Liver (tissue), 9 donors: ENCODE measurements around the gene RETSAT. TPM values are rescaled to one million over a fixed set of nuclear protein-coding genes. Genes with fewer than 3 reads are reported as not detected.

Experiments used
- DNase-seq: peaks from one replicate; pipeline ENCODE4 v3.0.0-alpha.2; 2017; ENCODE audit warnings: low spot score
- H3K27ac ChIP-seq, 2 donors: one replicate each; pipeline ENCODE4 v1.7.0; 2013; ENCODE audit warnings: inconsistent platforms in 2 of 2, low read length in 2 of 2, control low read depth in 1 of 2, low read depth in 1 of 2, mild to moderate bottlenecking in 1 of 2
- H3K27me3 ChIP-seq, 4 donors: one replicate each; pipeline versions ENCODE4 v1.6.1 to v1.7.0; 2013; ENCODE audit warnings: low read length in 3 of 4, inconsistent platforms in 1 of 4, mild to moderate bottlenecking in 1 of 4, moderate library complexity in 1 of 4; ENCODE audit not compliant: control insufficient read depth in 4 of 4, insufficient read depth in 4 of 4
- H3K36me3 ChIP-seq, 4 donors: one replicate each; pipeline versions ENCODE4 v1.6.1 to v1.7.0; 2013; ENCODE audit warnings: low read length in 3 of 4, mild to moderate bottlenecking in 3 of 4, low read depth in 1 of 4, moderate library complexity in 1 of 4; ENCODE audit not compliant: control insufficient read depth in 4 of 4, insufficient read depth in 3 of 4
- H3K4me1 ChIP-seq, 4 donors: one replicate each; pipeline versions ENCODE4 v1.6.1 to v1.7.0; 2013; ENCODE audit warnings: low read length in 3 of 4, mild to moderate bottlenecking in 3 of 4, moderate library complexity in 1 of 4; ENCODE audit not compliant: control insufficient read depth in 4 of 4, insufficient read depth in 4 of 4
- H3K4me3 ChIP-seq, 3 donors: one replicate each; pipeline versions ENCODE4 v1.6.1 to v1.7.0; 2013; ENCODE audit warnings: low read length in 3 of 3, control low read depth in 1 of 3, low read depth in 1 of 3, mild to moderate bottlenecking in 1 of 3
- H3K9ac ChIP-seq, 2 donors: one replicate each; pipeline ENCODE4 v1.7.0; 2013; ENCODE audit warnings: low read length in 2 of 2, mild to moderate bottlenecking in 2 of 2, moderate library complexity in 2 of 2, control low read depth in 1 of 2, low read depth in 1 of 2
- H3K9me3 ChIP-seq, 4 donors: one replicate each; pipeline versions ENCODE4 v1.6.1 to v1.7.0; 2013; ENCODE audit warnings: low read length in 3 of 4; ENCODE audit not compliant: control insufficient read depth in 4 of 4
- EGR1 ChIP-seq, 2 donors: IDR thresholded peaks; 2 replicates each; pipeline ENCODE4 v1.6.1; 2016 to 2018; ENCODE audit warnings: antibody characterized with exemption in 2 of 2, low read depth in 2 of 2
- FOXA1 ChIP-seq: IDR thresholded peaks from 2 replicates; pipeline ENCODE4 v1.6.1; 2016; ENCODE audit warnings: antibody characterized with exemption
- FOXA2 ChIP-seq: IDR thresholded peaks from 2 replicates; pipeline ENCODE4 v1.6.1; 2016; ENCODE audit warnings: antibody characterized with exemption
- GABPA ChIP-seq, 2 donors: IDR thresholded peaks in 1 of 2; conservative IDR thresholded peaks in 1 of 2; 2 replicates each; pipeline ENCODE4 v1.6.1; 2016; ENCODE audit warnings: antibody characterized with exemption in 2 of 2, mild to moderate bottlenecking in 1 of 2, moderate library complexity in 1 of 2
- HNF4A ChIP-seq, 2 donors: conservative IDR thresholded peaks; 2 replicates each; pipeline ENCODE4 v1.6.1; 2016; ENCODE audit warnings: antibody characterized with exemption in 2 of 2, mild to moderate bottlenecking in 2 of 2
- HNF4G ChIP-seq: IDR thresholded peaks from 2 replicates; pipeline ENCODE4 v1.6.1; 2016; ENCODE audit warnings: antibody characterized with exemption
- JUND ChIP-seq, 2 donors: IDR thresholded peaks; 2 replicates each; pipeline ENCODE4 v1.6.1; 2016; ENCODE audit warnings: antibody characterized with exemption in 2 of 2
- NR2F2 ChIP-seq: IDR thresholded peaks from 2 replicates; pipeline ENCODE4 v1.6.1; 2016; ENCODE audit warnings: antibody characterized with exemption
- RAD21 ChIP-seq, 2 donors: IDR thresholded peaks; 2 replicates each; pipeline ENCODE4 v1.6.1; 2016; ENCODE audit warnings: antibody characterized with exemption in 2 of 2, mild to moderate bottlenecking in 2 of 2
- RXRA ChIP-seq, 2 donors: IDR thresholded peaks; 2 replicates each; pipeline ENCODE4 v1.6.1; 2017 to 2018; ENCODE audit warnings: antibody characterized with exemption in 2 of 2, mild to moderate bottlenecking in 1 of 2
- SP1 ChIP-seq: IDR thresholded peaks from 2 replicates; pipeline ENCODE4 v1.6.1; 2018; ENCODE audit warnings: antibody characterized with exemption, mild to moderate bottlenecking
- TAF1 ChIP-seq: conservative IDR thresholded peaks from 2 replicates; pipeline ENCODE4 v1.6.1; 2016; ENCODE audit warnings: antibody characterized with exemption, mild to moderate bottlenecking
- YY1 ChIP-seq: IDR thresholded peaks from 2 replicates; pipeline ENCODE4 v1.6.1; 2016; ENCODE audit warnings: antibody characterized with exemption, mild to moderate bottlenecking
- WGBS: extraction: QIAGEN DNeasy Blood & Tissue Kit; methylation state at CpG from one replicate; pipeline ENCODE4 v1.1.7; 2013; 5-methylcytosine and 5-hydroxymethylcytosine counted together
- polyA plus RNA-seq, 2 donors: library from polyadenylated mRNA; stranded (reverse) in 1 of 2; unstranded in 1 of 2; fragments of 200-250 nt in 1 of 2; fragments of >200 nt in 1 of 2; fragmentation: Nextera tagmentation in 1 of 2; extraction: Ambion mirVana in 1 of 2; gene quantifications; one replicate each; pipeline versions ENCODE4 v1.2.1 to v1.2.3, GENCODE V29; 2013 to 2015
- total RNA-seq, 2 donors: library from RNA; depleted of rRNA; stranded (reverse); fragments of >200 nt; gene quantifications; one replicate each; pipeline ENCODE4 v1.2.3, GENCODE V29; 2014
- TF ChIP-seq, protein P1 (sequence below): IDR thresholded peaks from 2 replicates; pipeline ENCODE4 v1.6.1; 2016; ENCODE audit warnings: antibody characterized with exemption
- TF ChIP-seq, protein P2 (sequence below): IDR thresholded peaks from 2 replicates; pipeline ENCODE4 v1.6.1; 2016; ENCODE audit warnings: antibody characterized with exemption
- TF ChIP-seq, protein P3 (sequence below): fragments of 150-350 bp; IDR thresholded peaks from 2 replicates; pipeline ENCODE4 v1.5.1; 2017; ENCODE audit warnings: improper control_type of control experiment, low read depth, low read length; ENCODE audit not compliant: missing input control
- TF ChIP-seq, protein P4 (sequence below): IDR thresholded peaks from 2 replicates; pipeline ENCODE4 v1.6.1; 2016; ENCODE audit warnings: antibody characterized with exemption, mild to moderate bottlenecking
- TF ChIP-seq, protein P5 (sequence below): IDR thresholded peaks from 2 replicates; pipeline ENCODE4 v1.6.1; 2016; ENCODE audit warnings: antibody characterized with exemption
- donor health status: healthy.
- donor health status: healthy.
- donor health status: healthy.
- donor health status: healthy.
- donor health status: healthy.

RETSAT gene
- total and polyA plus RNA-seq, 4 donors, result 22.8 to 101 (median 70.7) TPM

DNA sequence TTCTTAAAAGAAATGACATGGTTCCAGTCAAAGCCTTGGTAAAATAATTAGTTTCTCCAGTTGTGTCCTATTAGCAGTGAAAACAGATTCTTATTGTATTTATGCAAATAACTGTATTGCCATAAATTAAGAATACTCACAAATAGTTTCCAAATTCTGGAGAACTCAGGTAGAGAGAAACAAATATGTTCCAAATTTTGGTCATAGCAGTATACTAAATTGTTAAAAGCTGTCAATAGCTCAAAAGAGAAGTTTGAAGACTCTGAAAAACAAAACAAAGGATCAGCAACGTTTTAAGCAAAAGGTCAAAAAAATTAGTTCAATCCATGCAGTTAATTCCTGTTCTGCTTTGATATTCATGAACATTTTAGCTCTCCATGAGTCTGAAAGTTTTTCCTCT, 25.7 kb upstream of the RETSAT start:
- Histone ChIP-seq H3K27ac (no peak overlapping the region), H3K27me3 (no peaks in the 10 kb centered on the region), H3K36me3 (peaks cover 5 to 28% (median 9%) of the 10 kb centered on the region in 4 donors), H3K9me3 (no peaks in the 10 kb centered on the region), H3K4me1 (no peaks in the 10 kb centered on the region), H3K9ac (no peak overlapping the region), H3K4me3 (no peak overlapping the region)
- 84% methylated on average over 1 of the region's 1 CpG for WGBS
- TF ChIP-seq FOXA2, result no peak
- TF ChIP-seq, protein P1, sequence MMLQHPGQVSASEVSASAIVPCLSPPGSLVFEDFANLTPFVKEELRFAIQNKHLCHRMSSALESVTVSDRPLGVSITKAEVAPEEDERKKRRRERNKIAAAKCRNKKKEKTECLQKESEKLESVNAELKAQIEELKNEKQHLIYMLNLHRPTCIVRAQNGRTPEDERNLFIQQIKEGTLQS, result no peak
- TF ChIP-seq JUND (IDR thresholded peaks at IDR 0.05), result no peak
- TF ChIP-seq, protein P2, sequence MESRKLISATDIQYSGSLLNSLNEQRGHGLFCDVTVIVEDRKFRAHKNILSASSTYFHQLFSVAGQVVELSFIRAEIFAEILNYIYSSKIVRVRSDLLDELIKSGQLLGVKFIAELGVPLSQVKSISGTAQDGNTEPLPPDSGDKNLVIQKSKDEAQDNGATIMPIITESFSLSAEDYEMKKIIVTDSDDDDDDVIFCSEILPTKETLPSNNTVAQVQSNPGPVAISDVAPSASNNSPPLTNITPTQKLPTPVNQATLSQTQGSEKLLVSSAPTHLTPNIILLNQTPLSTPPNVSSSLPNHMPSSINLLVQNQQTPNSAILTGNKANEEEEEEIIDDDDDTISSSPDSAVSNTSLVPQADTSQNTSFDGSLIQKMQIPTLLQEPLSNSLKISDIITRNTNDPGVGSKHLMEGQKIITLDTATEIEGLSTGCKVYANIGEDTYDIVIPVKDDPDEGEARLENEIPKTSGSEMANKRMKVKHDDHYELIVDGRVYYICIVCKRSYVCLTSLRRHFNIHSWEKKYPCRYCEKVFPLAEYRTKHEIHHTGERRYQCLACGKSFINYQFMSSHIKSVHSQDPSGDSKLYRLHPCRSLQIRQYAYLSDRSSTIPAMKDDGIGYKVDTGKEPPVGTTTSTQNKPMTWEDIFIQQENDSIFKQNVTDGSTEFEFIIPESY, result no peak
- TF ChIP-seq FOXA1, result no peak
- no peak for DNase-seq

DNA sequence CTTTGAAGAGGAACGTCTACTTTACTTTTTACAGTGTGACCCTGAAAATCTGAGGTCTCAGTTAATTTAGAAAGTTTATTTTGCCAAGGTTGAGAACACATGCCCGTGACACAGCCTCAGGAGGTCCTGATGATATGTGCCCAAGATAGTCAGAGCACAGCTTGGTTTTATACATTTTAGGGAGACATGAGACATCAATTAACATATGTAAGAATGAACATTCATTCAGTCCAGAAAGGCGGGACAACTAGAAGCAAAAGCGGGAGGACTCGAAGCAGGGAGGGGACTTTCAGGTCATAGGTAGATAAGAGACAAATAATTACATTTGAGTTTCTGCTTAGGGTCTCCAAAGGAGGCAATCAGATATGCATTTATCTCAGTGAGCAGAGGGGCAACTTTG, 23.9 kb upstream of the RETSAT start:
- Histone ChIP-seq H3K27me3 (no peaks in the 10 kb centered on the region), H3K36me3 (peaks cover 0 to 23% (median 9%) of the 10 kb centered on the region in 4 donors)
- WGBS, result 96% methylated on average over 5 of the region's 5 CpGs

More for the DNA sequence above, 23.9 kb upstream of the RETSAT start:
- Histone ChIP-seq H3K4me3 (no peak overlapping the region), H3K9me3 (no peaks in the 10 kb centered on the region), H3K9ac (no peak overlapping the region), H3K27ac (no peak overlapping the region), H3K4me1 (no peaks in the 10 kb centered on the region)
- no peak for DNase-seq
- TF ChIP-seq NR2F2 (no peak), FOXA2 (no peak), GABPA (IDR thresholded peaks at IDR 0.05 in 1 of 2, conservative IDR thresholded peaks at IDR 0.05 in 1 of 2) (no peak), JUND (IDR thresholded peaks at IDR 0.05) (no peak), HNF4A (conservative IDR thresholded peaks at IDR 0.05) (no peak), RXRA (IDR thresholded peaks at IDR 0.05) (no peak), HNF4G (no peak), YY1 (no peak), FOXA1 (no peak), TAF1 (no peak), EGR1 (IDR thresholded peaks at IDR 0.05; ENCODE audit: low read depth in 2 of 2) (no peak), SP1 (no peak), RAD21 (IDR thresholded peaks at IDR 0.05) (no peak)
- TF ChIP-seq, protein P2, result no peak
- TF ChIP-seq, protein P3, sequence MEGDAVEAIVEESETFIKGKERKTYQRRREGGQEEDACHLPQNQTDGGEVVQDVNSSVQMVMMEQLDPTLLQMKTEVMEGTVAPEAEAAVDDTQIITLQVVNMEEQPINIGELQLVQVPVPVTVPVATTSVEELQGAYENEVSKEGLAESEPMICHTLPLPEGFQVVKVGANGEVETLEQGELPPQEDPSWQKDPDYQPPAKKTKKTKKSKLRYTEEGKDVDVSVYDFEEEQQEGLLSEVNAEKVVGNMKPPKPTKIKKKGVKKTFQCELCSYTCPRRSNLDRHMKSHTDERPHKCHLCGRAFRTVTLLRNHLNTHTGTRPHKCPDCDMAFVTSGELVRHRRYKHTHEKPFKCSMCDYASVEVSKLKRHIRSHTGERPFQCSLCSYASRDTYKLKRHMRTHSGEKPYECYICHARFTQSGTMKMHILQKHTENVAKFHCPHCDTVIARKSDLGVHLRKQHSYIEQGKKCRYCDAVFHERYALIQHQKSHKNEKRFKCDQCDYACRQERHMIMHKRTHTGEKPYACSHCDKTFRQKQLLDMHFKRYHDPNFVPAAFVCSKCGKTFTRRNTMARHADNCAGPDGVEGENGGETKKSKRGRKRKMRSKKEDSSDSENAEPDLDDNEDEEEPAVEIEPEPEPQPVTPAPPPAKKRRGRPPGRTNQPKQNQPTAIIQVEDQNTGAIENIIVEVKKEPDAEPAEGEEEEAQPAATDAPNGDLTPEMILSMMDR, result no peak
- TF ChIP-seq, protein P4, sequence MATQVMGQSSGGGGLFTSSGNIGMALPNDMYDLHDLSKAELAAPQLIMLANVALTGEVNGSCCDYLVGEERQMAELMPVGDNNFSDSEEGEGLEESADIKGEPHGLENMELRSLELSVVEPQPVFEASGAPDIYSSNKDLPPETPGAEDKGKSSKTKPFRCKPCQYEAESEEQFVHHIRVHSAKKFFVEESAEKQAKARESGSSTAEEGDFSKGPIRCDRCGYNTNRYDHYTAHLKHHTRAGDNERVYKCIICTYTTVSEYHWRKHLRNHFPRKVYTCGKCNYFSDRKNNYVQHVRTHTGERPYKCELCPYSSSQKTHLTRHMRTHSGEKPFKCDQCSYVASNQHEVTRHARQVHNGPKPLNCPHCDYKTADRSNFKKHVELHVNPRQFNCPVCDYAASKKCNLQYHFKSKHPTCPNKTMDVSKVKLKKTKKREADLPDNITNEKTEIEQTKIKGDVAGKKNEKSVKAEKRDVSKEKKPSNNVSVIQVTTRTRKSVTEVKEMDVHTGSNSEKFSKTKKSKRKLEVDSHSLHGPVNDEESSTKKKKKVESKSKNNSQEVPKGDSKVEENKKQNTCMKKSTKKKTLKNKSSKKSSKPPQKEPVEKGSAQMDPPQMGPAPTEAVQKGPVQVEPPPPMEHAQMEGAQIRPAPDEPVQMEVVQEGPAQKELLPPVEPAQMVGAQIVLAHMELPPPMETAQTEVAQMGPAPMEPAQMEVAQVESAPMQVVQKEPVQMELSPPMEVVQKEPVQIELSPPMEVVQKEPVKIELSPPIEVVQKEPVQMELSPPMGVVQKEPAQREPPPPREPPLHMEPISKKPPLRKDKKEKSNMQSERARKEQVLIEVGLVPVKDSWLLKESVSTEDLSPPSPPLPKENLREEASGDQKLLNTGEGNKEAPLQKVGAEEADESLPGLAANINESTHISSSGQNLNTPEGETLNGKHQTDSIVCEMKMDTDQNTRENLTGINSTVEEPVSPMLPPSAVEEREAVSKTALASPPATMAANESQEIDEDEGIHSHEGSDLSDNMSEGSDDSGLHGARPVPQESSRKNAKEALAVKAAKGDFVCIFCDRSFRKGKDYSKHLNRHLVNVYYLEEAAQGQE, result no peak
- TF ChIP-seq, protein P5, sequence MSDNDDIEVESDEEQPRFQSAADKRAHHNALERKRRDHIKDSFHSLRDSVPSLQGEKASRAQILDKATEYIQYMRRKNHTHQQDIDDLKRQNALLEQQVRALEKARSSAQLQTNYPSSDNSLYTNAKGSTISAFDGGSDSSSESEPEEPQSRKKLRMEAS, result no peak
- TF ChIP-seq, protein P1, result no peak
